HCT116 (cell line): Measurements from ENCODE around the gene HACD3. TPM values are rescaled to one million over a fixed set of nuclear protein-coding genes. Genes with fewer than 3 reads are reported as not detected.

Source experiments
- ATAC-seq: fragments of 200-7000 bp; cut with Tn5 transposase; 2 replicates; pipeline ENCODE4 v1.9.1; 2020; ENCODE audit warnings: mild to moderate bottlenecking, moderate library complexity
- BruUV-seq: library from RNA; stranded (reverse); fragments of 400-500 nt; replicated peaks from 2 replicates; lab custom pipeline; 2021; lab: Mats Ljungman, UMichigan
- CTCF ChIA-PET: fragments of 300-600 bp; sonication (Branson Sonifier 250); formaldehyde crosslinking; loops from one replicate; lab custom pipeline; 2021; ENCODE audit warnings: antibody characterized with exemption; lab: Charles Lee
- POLR2A ChIA-PET: fragments of 300-600, 350-600 bp; sonication (Branson Sonifier 250); formaldehyde crosslinking; loops from one replicate; lab custom pipeline; 2021; ENCODE audit warnings: antibody characterized with exemption; lab: Charles Lee
- RAD21 ChIA-PET, 2 experiments: fragments of 300-600 bp; sonication (Branson Sonifier 250); formaldehyde crosslinking; loops; one replicate each; lab custom pipeline; 2023; ENCODE audit warnings: low total read pairs in 2 of 2; ENCODE audit not compliant: uncharacterized antibody in 2 of 2, unreplicated experiment in 2 of 2, low non-redundant PET in 1 of 2; lab: Charles Lee
- DNase-seq: peaks from one replicate; pipeline ENCODE4 v3.0.0-alpha.2; 2010; ENCODE audit warnings: low read depth, low spot score
- H2AFZ ChIP-seq: fragments of 200-600 bp; shearing (Covaris generic), sonication (generic); 2 replicates; pipeline ENCODE4 v1.6.1; 2017; ENCODE audit warnings: low read depth, mixed run types, mixed read lengths, antibody characterized with exemption, low read length; ENCODE audit not compliant: poor library complexity, severe bottlenecking
- H3K27ac ChIP-seq: 2 replicates; pipeline ENCODE4 v1.5.1; 2012; ENCODE audit warnings: low read depth, low read length
- H3K27me3 ChIP-seq: fragments of 200-600 bp; sonication (generic); 2 replicates; pipeline ENCODE4 v1.6.1; 2016; ENCODE audit warnings: mixed run types, low read length, mixed read lengths; ENCODE audit not compliant: insufficient read depth
- H3K36me3 ChIP-seq, 2 experiments: fragments of 200-500 bp in 1 of 2; fragments of 200-600 bp in 1 of 2; sonication (Bioruptor generic) in 1 of 2; sonication (generic) in 1 of 2; 2 replicates each; pipeline versions ENCODE4 v1.5.1 to v1.6.1; 2014 to 2016; ENCODE audit warnings: low read length in 2 of 2, inconsistent platforms in 1 of 2, mixed read lengths in 1 of 2, mixed run types in 1 of 2; ENCODE audit not compliant: insufficient read depth in 2 of 2, control insufficient read depth in 1 of 2
- H3K4me1 ChIP-seq, 2 experiments: fragments of 200-600 bp in 1 of 2; sonication (generic) in 1 of 2; 2 replicates each; pipeline versions ENCODE4 v1.5.1 to v1.6.1; 2012 to 2017; ENCODE audit warnings: low read length in 2 of 2, inconsistent platforms in 1 of 2, mild to moderate bottlenecking in 1 of 2, mixed read lengths in 1 of 2, mixed run types in 1 of 2, moderate library complexity in 1 of 2; ENCODE audit not compliant: insufficient read depth in 2 of 2, control insufficient read depth in 1 of 2
- H3K4me2 ChIP-seq: fragments of 200-600 bp; sonication (generic); 2 replicates; pipeline ENCODE4 v1.6.1; 2017; ENCODE audit warnings: mixed run types, low read length, mixed read lengths
- H3K4me3 ChIP-seq, 2 experiments: fragments of 200-600 bp in 1 of 2; sonication (generic) in 1 of 2; replicated peaks in 1 of 2; 2 replicates each; pipeline ENCODE4 v1.5.1; 2011 to 2016; ENCODE audit warnings: low read length in 2 of 2, control low read depth in 1 of 2, low read depth in 1 of 2, mild to moderate bottlenecking in 1 of 2, mixed read lengths in 1 of 2, mixed run types in 1 of 2
- H3K79me2 ChIP-seq: fragments of 200-600 bp; sonication (generic); 2 replicates; pipeline ENCODE4 v1.6.1; 2017; ENCODE audit warnings: mild to moderate bottlenecking, mixed run types, low read length, moderate library complexity, mixed read lengths; ENCODE audit not compliant: insufficient read depth
- H3K9ac ChIP-seq: fragments of 200-600 bp; sonication (generic); 2 replicates; pipeline ENCODE4 v1.6.1; 2016; ENCODE audit warnings: low read length, mixed read lengths
- H3K9me2 ChIP-seq: fragments of 200-600 bp; sonication (generic), shearing (Covaris generic); 2 replicates; pipeline ENCODE4 v1.6.1; 2017; ENCODE audit warnings: mixed run types, mild to moderate bottlenecking, moderate library complexity; ENCODE audit not compliant: insufficient read depth
- H3K9me3 ChIP-seq, 2 experiments: fragments of 200-500 bp in 1 of 2; fragments of 200-600 bp in 1 of 2; sonication (Bioruptor generic) in 1 of 2; sonication (generic) in 1 of 2; 2 replicates each; pipeline ENCODE4 v1.6.1; 2014 to 2017; ENCODE audit warnings: low read length in 2 of 2, mixed read lengths in 2 of 2, inconsistent platforms in 1 of 2, low read depth in 1 of 2, mild to moderate bottlenecking in 1 of 2, mixed run types in 1 of 2, moderate library complexity in 1 of 2; ENCODE audit not compliant: control insufficient read depth in 1 of 2, insufficient read depth in 1 of 2
- H4K20me1 ChIP-seq: fragments of 200-600 bp; sonication (generic), shearing (Covaris generic); 2 replicates; pipeline ENCODE4 v1.6.1; 2017; ENCODE audit warnings: mixed run types, mild to moderate bottlenecking, moderate library complexity; ENCODE audit not compliant: insufficient read depth
- CBX3 ChIP-seq: IDR thresholded peaks from 2 replicates; pipeline ENCODE4 v1.6.1; 2012; ENCODE audit warnings: low read depth
- CEBPB ChIP-seq: IDR thresholded peaks from 2 replicates; pipeline ENCODE4 v1.6.1; 2012; ENCODE audit warnings: low read depth
- EZH2 ChIP-seq: fragments of 200-600 bp; sonication (generic); IDR thresholded peaks from 2 replicates; pipeline ENCODE4 v1.6.1; 2017; ENCODE audit warnings: antibody characterized with exemption, mixed run types
- FOSL1 ChIP-seq: IDR thresholded peaks from 2 replicates; pipeline ENCODE4 v1.6.1; 2012; ENCODE audit warnings: low read depth
- JUND ChIP-seq: IDR thresholded peaks from 2 replicates; pipeline ENCODE4 v1.6.1; 2012
- POLR2A ChIP-seq: IDR thresholded peaks from 2 replicates; pipeline ENCODE4 v1.7.0; 2011; ENCODE audit warnings: borderline replicate concordance; ENCODE audit not compliant: insufficient read depth, insufficient read length; ENCODE audit errors: extremely low read depth
- POLR2AphosphoS5 ChIP-seq: IDR thresholded peaks from 2 replicates; pipeline ENCODE4 v1.6.1; 2011; ENCODE audit warnings: mild to moderate bottlenecking, low read depth, low read length, moderate library complexity
- RAD21 ChIP-seq: IDR thresholded peaks from 2 replicates; pipeline ENCODE4 v1.6.1; 2012; ENCODE audit warnings: low read depth, mild to moderate bottlenecking
- SIN3A ChIP-seq: IDR thresholded peaks from 2 replicates; pipeline ENCODE4 v1.6.1; 2012; ENCODE audit warnings: low read depth
- SP1 ChIP-seq: IDR thresholded peaks from 2 replicates; pipeline ENCODE4 v1.6.1; 2012; ENCODE audit warnings: low read depth
- SRF ChIP-seq: IDR thresholded peaks from 2 replicates; pipeline ENCODE4 v1.6.1; 2012; ENCODE audit warnings: low read depth
- TCF7L2 ChIP-seq: IDR thresholded peaks from 2 replicates; pipeline ENCODE4 v1.7.0; 2011; ENCODE audit warnings: borderline replicate concordance, inconsistent platforms; ENCODE audit not compliant: insufficient read depth, insufficient read length; ENCODE audit errors: extremely low read depth
- intact Hi-C: fragments of 100-400 bp; cut with micrococcal nuclease; formaldehyde crosslinking; loops from 2 replicates; pipeline ENCODE4 v1.10.0; 2022
- total RNA-seq: library from RNA; stranded (reverse); gene quantifications from one replicate; pipeline ENCODE4 v1.2.1, GENCODE V29; 2021; ENCODE audit not compliant: unreplicated experiment
- TF ChIP-seq, protein P1 (sequence below): IDR thresholded peaks from 2 replicates; pipeline ENCODE4 v1.6.1; 2012
- TF ChIP-seq, protein P2 (sequence below): IDR thresholded peaks from 2 replicates; pipeline ENCODE4 v1.6.1; 2012; ENCODE audit warnings: low read depth

Gene HACD3
- total RNA-seq, 1 experiment from 2014 or later: 57.5 TPM

DNA sequence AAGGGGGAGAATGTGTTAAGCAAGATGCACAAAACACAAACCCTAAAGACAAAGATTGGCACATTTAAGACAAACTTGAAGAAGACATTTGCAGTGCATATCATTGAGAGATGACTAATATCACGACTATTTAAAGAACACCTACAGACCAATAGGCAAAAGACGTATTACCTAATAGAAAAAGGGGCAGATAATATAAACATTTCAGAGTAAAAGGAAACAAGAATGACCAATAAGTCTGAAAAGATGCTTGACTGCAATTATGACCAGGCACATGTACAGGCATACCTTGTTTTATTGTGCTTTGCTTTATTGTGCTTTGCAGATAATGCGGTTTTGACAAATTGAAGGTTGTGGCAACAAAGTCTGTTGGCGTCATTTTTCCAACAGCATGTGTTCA, 4.9 kb downstream of the HACD3 start:
- ChIA-PET RAD21 (no interaction called here), CTCF (no interaction called here), POLR2A (no interaction called here)
- Histone ChIP-seq H3K4me2 (no peak overlapping the region), H3K27me3 (no peaks in the 10 kb centered on the region), H3K4me1 (peaks cover 11 to 26% of the 10 kb centered on the region in 2 experiments; a peak in 3 of 4 replicates), H3K79me2 (peaks cover 97% of the 10 kb centered on the region), H3K9me3 (no peaks in the 10 kb centered on the region), H3K9ac (no peak overlapping the region), H3K9me2 (no peaks in the 10 kb centered on the region), H4K20me1 (peaks cover 16% of the 10 kb centered on the region; the same call in 1 of the 2 replicates), H2AFZ (no peak overlapping the region), H3K27ac (no peak overlapping the region), H3K4me3 (no peak overlapping the region), H3K36me3 (0 out of 4 replicates have a peak, but pooled peaks cover 0 to 2% of the 10 kb centered on the region in 2 experiments)
- intact Hi-C loops: no loop called here
- ATAC-seq (no peak), DNase-seq (no peak)
- TF ChIP-seq, protein P1, sequence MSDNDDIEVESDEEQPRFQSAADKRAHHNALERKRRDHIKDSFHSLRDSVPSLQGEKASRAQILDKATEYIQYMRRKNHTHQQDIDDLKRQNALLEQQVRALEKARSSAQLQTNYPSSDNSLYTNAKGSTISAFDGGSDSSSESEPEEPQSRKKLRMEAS: no peak
- BruUV-seq: no TSS peak

DNA sequence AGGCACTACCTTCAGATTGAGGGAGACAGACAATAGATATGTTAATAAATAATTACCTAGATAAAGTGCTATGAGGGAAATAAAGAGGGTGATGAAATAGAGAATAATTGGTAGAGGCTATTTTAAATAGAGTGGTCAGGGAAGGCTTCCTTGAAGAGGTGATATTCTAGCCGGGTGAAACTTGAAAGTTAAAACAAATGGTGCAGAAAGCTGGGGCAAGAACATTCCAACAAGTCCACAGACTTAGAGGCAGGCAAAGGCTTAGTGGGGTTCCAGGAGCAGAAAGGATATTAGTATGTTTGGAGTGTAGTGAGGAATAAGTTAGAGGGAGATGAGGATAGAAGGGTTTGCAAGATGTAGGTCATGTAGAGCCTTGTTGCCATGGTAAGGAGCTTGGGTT, 10.1 kb downstream of the HACD3 start:
- peaks cover 98% of the 10 kb centered on the region for H3K79me2 ChIP-seq

More for the DNA sequence above, 10.1 kb downstream of the HACD3 start:
- H3K9ac ChIP-seq: no peak overlapping the region
- BruUV-seq: no TSS peak
- DNase-seq (no peak), ATAC-seq (no peak)
- no peak overlapping the region for H2AFZ ChIP-seq
- H3K9me2 ChIP-seq: no peaks in the 10 kb centered on the region
- H3K9me3 ChIP-seq: no peaks in the 10 kb centered on the region
- no peaks in the 10 kb centered on the region for H3K4me1 ChIP-seq
- ChIA-PET CTCF (no interaction called here), POLR2A (no interaction called here), RAD21 (no interaction called here)
- H3K27ac ChIP-seq: no peak overlapping the region
- no peak overlapping the region for H3K4me3 ChIP-seq
- H3K4me2 ChIP-seq: no peak overlapping the region
- H4K20me1 ChIP-seq: peaks cover 30% of the 10 kb centered on the region; the same call in 1 of the 2 replicates
- 0 out of 4 replicates have a peak, but pooled peaks cover 0 to 1% of the 10 kb centered on the region in 2 experiments for H3K36me3 ChIP-seq
- H3K27me3 ChIP-seq: no peaks in the 10 kb centered on the region
- TF ChIP-seq RAD21: no peak
- no peak for TF ChIP-seq CBX3
- no peak for TF ChIP-seq SRF
- no peak for TF ChIP-seq POLR2AphosphoS5
- TF ChIP-seq, protein P2, sequence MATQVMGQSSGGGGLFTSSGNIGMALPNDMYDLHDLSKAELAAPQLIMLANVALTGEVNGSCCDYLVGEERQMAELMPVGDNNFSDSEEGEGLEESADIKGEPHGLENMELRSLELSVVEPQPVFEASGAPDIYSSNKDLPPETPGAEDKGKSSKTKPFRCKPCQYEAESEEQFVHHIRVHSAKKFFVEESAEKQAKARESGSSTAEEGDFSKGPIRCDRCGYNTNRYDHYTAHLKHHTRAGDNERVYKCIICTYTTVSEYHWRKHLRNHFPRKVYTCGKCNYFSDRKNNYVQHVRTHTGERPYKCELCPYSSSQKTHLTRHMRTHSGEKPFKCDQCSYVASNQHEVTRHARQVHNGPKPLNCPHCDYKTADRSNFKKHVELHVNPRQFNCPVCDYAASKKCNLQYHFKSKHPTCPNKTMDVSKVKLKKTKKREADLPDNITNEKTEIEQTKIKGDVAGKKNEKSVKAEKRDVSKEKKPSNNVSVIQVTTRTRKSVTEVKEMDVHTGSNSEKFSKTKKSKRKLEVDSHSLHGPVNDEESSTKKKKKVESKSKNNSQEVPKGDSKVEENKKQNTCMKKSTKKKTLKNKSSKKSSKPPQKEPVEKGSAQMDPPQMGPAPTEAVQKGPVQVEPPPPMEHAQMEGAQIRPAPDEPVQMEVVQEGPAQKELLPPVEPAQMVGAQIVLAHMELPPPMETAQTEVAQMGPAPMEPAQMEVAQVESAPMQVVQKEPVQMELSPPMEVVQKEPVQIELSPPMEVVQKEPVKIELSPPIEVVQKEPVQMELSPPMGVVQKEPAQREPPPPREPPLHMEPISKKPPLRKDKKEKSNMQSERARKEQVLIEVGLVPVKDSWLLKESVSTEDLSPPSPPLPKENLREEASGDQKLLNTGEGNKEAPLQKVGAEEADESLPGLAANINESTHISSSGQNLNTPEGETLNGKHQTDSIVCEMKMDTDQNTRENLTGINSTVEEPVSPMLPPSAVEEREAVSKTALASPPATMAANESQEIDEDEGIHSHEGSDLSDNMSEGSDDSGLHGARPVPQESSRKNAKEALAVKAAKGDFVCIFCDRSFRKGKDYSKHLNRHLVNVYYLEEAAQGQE: no peak
- TF ChIP-seq SP1: no peak
- no peak for TF ChIP-seq TCF7L2
- TF ChIP-seq JUND: no peak
- TF ChIP-seq CEBPB: no peak
- no peak for TF ChIP-seq FOSL1
- TF ChIP-seq SIN3A: no peak
- TF ChIP-seq EZH2: no peak
- TF ChIP-seq POLR2A: no peak
- intact Hi-C loops: no loop called here
